ENCODE measurements around the gene ASCL1.

Gene ASCL1

GRCh38 chr12:102950107-102950949, 7.1 kb upstream of the ASCL1 start:
- DNase-seq (ENCODE audit: low read depth, low spot score): no peak
- H3K4me3 ChIP-seq (ENCODE audit: low read depth, low read length): no peak overlapping the region
- no peak for TF ChIP-seq CTCF (IDR thresholded peaks at IDR 0.05; ENCODE audit: low read depth, low read length)
- in situ Hi-C loops (cut with HindIII; ENCODE audit: low sequenced_read_pairs): no loop called here

GRCh38 chr12:102950950-102951619, 6.4 kb upstream of the ASCL1 start:
- H3K4me3 ChIP-seq (ENCODE audit: low read depth, low read length): no peak overlapping the region
- DNase-seq (ENCODE audit: low read depth, low spot score): no peak
- TF ChIP-seq CTCF (IDR thresholded peaks at IDR 0.05; ENCODE audit: low read depth, low read length): no peak
- in situ Hi-C loops (cut with HindIII; ENCODE audit: low sequenced_read_pairs): no loop called here

- TF ChIP-seq CTCF (IDR thresholded peaks at IDR 0.05; ENCODE audit: low read depth, low read length): no peak
- DNase-seq (ENCODE audit: low read depth, low spot score): no peak
- no peak overlapping the region for H3K4me3 ChIP-seq (ENCODE audit: low read depth, low read length)
- in situ Hi-C loops (cut with HindIII; ENCODE audit: low sequenced_read_pairs): no loop called here
These were observed 5.6 kb upstream of the ASCL1 start for GRCh38 chr12:102951841-102952240.

GRCh38 chr12:102953221-102953620, 4.3 kb upstream of the ASCL1 start:
- DNase-seq (ENCODE audit: low read depth, low spot score): no peak
- in situ Hi-C loops (cut with HindIII; ENCODE audit: low sequenced_read_pairs): no loop called here
- no peak for TF ChIP-seq CTCF (IDR thresholded peaks at IDR 0.05; ENCODE audit: low read depth, low read length)

GRCh38 chr12:102954134-102954533, 3.3 kb upstream of the ASCL1 start:
- in situ Hi-C loops (cut with HindIII; ENCODE audit: low sequenced_read_pairs): no loop called here
- no peak for TF ChIP-seq CTCF (IDR thresholded peaks at IDR 0.05; ENCODE audit: low read depth, low read length)
- H3K4me3 ChIP-seq (ENCODE audit: low read depth, low read length): no peak overlapping the region
- no peak for DNase-seq (ENCODE audit: low read depth, low spot score)

More at GRCh38 chr12:102953221-102953620, 4.3 kb upstream of the ASCL1 start:
- H3K4me3 ChIP-seq (ENCODE audit: low read depth, low read length): no peak overlapping the region

- in situ Hi-C loops (cut with HindIII; ENCODE audit: low sequenced_read_pairs): no loop called here
These were observed 1.3 kb upstream of the ASCL1 start for GRCh38 chr12:102955926-102956737.

More at GRCh38 chr12:102955926-102956737, 1.3 kb upstream of the ASCL1 start:
- no peak for TF ChIP-seq CTCF (IDR thresholded peaks at IDR 0.05; ENCODE audit: low read depth, low read length)
- no peak overlapping the region for H3K4me3 ChIP-seq (ENCODE audit: low read depth, low read length)
- DNase-seq (ENCODE audit: low read depth, low spot score): no peak
